Endothelial cell (in vitro differentiated cells): Measurements from ENCODE around the gene DOCK10. TPM values are rescaled to one million over a fixed set of nuclear protein-coding genes. Genes with fewer than 3 reads are reported as not detected.

Source experiments
- DNase-seq: peaks from one replicate; pipeline ENCODE4 v3.0.0; 2021; ENCODE audit warnings: low spot score
- H3K27ac Mint-ChIP-seq: one replicate; pipeline ENCODE4 v1.8.0; 2021; ENCODE audit warnings: mixed read lengths, inconsistent platforms; ENCODE audit not compliant: unreplicated experiment
- H3K27me3 Mint-ChIP-seq: one replicate; pipeline ENCODE4 v1.8.0; 2021; ENCODE audit warnings: mild to moderate bottlenecking, moderate library complexity, mixed read lengths, inconsistent platforms; ENCODE audit not compliant: unreplicated experiment
- H3K36me3 Mint-ChIP-seq: one replicate; pipeline ENCODE4 v1.8.0; 2021; ENCODE audit warnings: mild to moderate bottlenecking, low read depth, mixed read lengths, inconsistent platforms; ENCODE audit not compliant: unreplicated experiment
- H3K4me1 Mint-ChIP-seq: one replicate; pipeline ENCODE4 v1.8.0; 2021; ENCODE audit warnings: mild to moderate bottlenecking, mixed read lengths, inconsistent platforms; ENCODE audit not compliant: unreplicated experiment
- H3K4me3 Mint-ChIP-seq: one replicate; pipeline ENCODE4 v1.8.0; 2021; ENCODE audit warnings: mild to moderate bottlenecking, mixed read lengths, inconsistent platforms; ENCODE audit not compliant: unreplicated experiment
- H3K9me3 Mint-ChIP-seq: one replicate; pipeline ENCODE4 v1.8.0; 2021; ENCODE audit warnings: mixed read lengths, inconsistent platforms; ENCODE audit not compliant: unreplicated experiment
- total RNA-seq: library from RNA; stranded (reverse); fragmentation: NEBNext Ultra II Directional; extraction: Animal tissue kit (Norgen Biotek cat#: 25700); gene quantifications from one replicate; pipeline ENCODE4 v1.2.1, GENCODE V29; 2021; ENCODE audit not compliant: unreplicated experiment
- TF ChIP-seq, protein P1 (sequence below): fragments of 200-600 bp; sonication (generic); IDR thresholded peaks from one replicate; pipeline ENCODE4 v1.5.0; 2021; ENCODE audit warnings: antibody characterized with exemption; ENCODE audit not compliant: unreplicated experiment

Gene DOCK10
- total RNA-seq, 1 donor from 2014 or later = 7.6 TPM

DNA sequence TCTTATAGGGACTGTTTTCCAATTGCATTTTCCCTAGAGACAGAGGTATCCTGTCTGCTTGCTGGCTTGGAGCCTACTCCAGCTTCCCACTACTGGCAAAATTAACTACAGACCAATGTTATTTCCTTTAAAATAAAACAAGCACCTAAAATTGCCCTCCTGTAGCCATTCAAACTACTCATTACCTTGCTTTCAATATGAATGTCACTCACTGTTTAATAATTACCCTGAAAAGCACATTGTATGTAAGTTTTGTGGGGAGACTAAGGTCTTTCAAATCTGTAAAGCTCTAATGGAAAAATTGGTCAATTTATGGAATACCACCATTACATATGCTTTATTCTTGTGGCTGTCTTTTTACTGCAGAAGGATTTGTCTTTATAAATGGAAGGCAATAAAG is 87.3 kb downstream of the DOCK10 start:
- H3K4me3 Mint-ChIP-seq = no peak overlapping the region
- H3K27me3 Mint-ChIP-seq = no peaks in the 10 kb centered on the region
- no peak for DNase-seq
- TF ChIP-seq, protein P1, sequence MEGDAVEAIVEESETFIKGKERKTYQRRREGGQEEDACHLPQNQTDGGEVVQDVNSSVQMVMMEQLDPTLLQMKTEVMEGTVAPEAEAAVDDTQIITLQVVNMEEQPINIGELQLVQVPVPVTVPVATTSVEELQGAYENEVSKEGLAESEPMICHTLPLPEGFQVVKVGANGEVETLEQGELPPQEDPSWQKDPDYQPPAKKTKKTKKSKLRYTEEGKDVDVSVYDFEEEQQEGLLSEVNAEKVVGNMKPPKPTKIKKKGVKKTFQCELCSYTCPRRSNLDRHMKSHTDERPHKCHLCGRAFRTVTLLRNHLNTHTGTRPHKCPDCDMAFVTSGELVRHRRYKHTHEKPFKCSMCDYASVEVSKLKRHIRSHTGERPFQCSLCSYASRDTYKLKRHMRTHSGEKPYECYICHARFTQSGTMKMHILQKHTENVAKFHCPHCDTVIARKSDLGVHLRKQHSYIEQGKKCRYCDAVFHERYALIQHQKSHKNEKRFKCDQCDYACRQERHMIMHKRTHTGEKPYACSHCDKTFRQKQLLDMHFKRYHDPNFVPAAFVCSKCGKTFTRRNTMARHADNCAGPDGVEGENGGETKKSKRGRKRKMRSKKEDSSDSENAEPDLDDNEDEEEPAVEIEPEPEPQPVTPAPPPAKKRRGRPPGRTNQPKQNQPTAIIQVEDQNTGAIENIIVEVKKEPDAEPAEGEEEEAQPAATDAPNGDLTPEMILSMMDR = no peak
- H3K27ac Mint-ChIP-seq = no peak overlapping the region
- no peaks in the 10 kb centered on the region for H3K36me3 Mint-ChIP-seq
- no peaks in the 10 kb centered on the region for H3K4me1 Mint-ChIP-seq
- no peaks in the 10 kb centered on the region for H3K9me3 Mint-ChIP-seq

- Mint-ChIP-seq H3K4me3 (no peak overlapping the region), H3K27ac (no peak overlapping the region), H3K9me3 (no peaks in the 10 kb centered on the region), H3K27me3 (no peaks in the 10 kb centered on the region), H3K36me3 (no peaks in the 10 kb centered on the region), H3K4me1 (no peaks in the 10 kb centered on the region)
- TF ChIP-seq, protein P1 = no peak
- DNase-seq = no peak
Measured at GRCh38 chr2:224952936-224953657, 89.2 kb downstream of the DOCK10 start.

DNA sequence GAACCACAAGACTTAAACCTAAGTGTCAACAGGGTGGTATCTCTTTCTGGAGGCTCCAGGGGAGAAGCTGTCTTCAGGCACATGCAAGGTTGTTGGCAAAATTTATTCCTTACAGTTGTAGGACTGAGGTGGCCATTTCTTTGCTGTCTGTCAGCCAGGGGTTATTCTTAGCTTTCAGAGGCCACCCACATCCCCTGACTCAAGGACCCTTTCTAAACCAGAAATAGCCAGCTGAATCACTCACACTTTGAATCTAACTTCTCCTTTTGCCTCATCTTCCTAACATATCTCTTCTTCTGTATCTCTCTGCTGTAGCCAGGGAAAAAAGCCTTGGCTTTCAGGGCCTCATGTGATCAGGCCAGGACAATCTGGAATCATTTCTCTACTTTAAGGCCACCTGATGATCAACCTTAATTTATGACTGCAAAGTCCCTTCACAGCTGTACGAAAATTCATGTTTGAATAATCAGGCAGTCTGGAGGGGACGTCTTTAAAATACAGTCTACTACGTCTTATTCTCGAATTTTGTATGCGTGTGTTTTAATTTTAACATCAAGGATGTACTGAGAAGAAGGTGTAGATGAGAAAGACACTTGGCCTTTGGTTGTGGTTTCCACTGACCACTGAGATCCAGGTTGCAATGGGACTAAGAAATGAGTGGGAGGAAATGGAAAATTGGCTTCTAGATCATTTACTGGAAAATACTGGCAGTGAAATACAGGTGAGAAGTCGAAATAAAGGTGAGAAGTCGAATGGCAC is 90.4 kb downstream of the DOCK10 start:
- TF ChIP-seq, protein P1 = no peak
- H3K36me3 Mint-ChIP-seq = no peaks in the 10 kb centered on the region
- no peak for DNase-seq
- H3K27ac Mint-ChIP-seq = no peak overlapping the region
- no peaks in the 10 kb centered on the region for H3K9me3 Mint-ChIP-seq
- no peak overlapping the region for H3K4me3 Mint-ChIP-seq
- peaks cover 8% of the 10 kb centered on the region for H3K4me1 Mint-ChIP-seq
- no peaks in the 10 kb centered on the region for H3K27me3 Mint-ChIP-seq

DNA sequence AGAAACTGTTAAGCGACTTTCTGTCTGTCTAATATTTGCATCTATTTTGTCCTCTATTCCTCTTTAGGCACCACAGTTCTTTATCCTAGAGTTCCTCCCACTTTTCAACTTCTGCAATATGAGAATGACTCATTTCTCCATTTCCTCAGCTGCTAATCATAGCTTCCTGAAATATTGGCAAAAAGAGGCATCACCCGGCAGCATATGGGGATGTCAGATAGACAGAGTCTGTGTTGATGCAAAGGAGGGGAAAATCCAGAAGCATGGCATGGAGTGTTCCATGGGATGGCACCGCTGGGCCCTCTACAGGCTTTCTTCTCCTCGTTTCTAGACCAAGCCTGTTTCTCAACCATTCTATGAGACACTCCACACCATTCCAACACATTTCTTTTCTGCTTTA is 93.4 kb downstream of the DOCK10 start:
- H3K4me1 Mint-ChIP-seq = peaks cover 17% of the 10 kb centered on the region

More for the DNA sequence above, 93.4 kb downstream of the DOCK10 start:
- TF ChIP-seq, protein P1 = no peak
- Mint-ChIP-seq H3K9me3 (no peaks in the 10 kb centered on the region), H3K36me3 (no peaks in the 10 kb centered on the region), H3K4me3 (no peak overlapping the region), H3K27ac (no peak overlapping the region), H3K27me3 (no peaks in the 10 kb centered on the region)
- no peak for DNase-seq
